HCT116 (cell line): ENCODE measurements around the gene UBTD1.

ENCODE experiments used
- FOSL1 ChIP-seq: IDR thresholded peaks from 2 replicates; pipeline ENCODE4 v1.6.1; 2012; ENCODE audit warnings: low read depth
- SIN3A ChIP-seq: IDR thresholded peaks from 2 replicates; pipeline ENCODE4 v1.6.1; 2012; ENCODE audit warnings: low read depth
- TF ChIP-seq, protein P1 (sequence below): IDR thresholded peaks from 2 replicates; pipeline ENCODE4 v1.6.1; 2012
- TF ChIP-seq, protein P2 (sequence below), 3 experiments: fragments of 200-600 bp in 1 of 3; sonication (generic) in 1 of 3; IDR thresholded peaks in 2 of 3; conservative IDR thresholded peaks in 1 of 3; 2 replicates each; pipeline ENCODE4 v1.5.1; 2012 to 2017; ENCODE audit warnings: low read depth in 2 of 3, low read length in 2 of 3, antibody characterized with exemption in 1 of 3, borderline replicate concordance in 1 of 3, control low read depth in 1 of 3, mild to moderate bottlenecking in 1 of 3, mixed read lengths in 1 of 3, mixed run types in 1 of 3, moderate library complexity in 1 of 3; ENCODE audit not compliant: insufficient read depth in 1 of 3

DNA sequence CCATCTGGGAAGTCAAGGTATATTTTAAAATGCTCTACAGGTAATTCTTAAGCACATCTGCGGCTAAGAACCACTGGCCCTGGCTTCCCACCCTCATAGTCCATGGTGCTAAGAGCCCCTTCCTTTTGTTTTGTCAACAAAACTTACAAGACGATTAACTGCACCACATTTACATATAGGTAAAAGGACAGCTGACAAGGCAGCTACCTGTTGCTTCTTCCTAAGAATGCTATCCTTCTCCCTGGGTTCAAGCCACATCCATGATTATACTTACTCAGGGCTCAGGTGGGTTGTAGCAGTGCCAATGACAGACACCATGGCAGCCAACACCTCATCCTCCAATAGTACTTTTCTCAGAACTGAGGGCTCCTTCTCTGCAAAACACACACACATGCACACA lies 36.4 kb upstream of the UBTD1 start:
- TF ChIP-seq, protein P1, sequence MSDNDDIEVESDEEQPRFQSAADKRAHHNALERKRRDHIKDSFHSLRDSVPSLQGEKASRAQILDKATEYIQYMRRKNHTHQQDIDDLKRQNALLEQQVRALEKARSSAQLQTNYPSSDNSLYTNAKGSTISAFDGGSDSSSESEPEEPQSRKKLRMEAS, result no peak
- TF ChIP-seq FOSL1 (no peak), SIN3A (no peak)
- TF ChIP-seq, protein P2, sequence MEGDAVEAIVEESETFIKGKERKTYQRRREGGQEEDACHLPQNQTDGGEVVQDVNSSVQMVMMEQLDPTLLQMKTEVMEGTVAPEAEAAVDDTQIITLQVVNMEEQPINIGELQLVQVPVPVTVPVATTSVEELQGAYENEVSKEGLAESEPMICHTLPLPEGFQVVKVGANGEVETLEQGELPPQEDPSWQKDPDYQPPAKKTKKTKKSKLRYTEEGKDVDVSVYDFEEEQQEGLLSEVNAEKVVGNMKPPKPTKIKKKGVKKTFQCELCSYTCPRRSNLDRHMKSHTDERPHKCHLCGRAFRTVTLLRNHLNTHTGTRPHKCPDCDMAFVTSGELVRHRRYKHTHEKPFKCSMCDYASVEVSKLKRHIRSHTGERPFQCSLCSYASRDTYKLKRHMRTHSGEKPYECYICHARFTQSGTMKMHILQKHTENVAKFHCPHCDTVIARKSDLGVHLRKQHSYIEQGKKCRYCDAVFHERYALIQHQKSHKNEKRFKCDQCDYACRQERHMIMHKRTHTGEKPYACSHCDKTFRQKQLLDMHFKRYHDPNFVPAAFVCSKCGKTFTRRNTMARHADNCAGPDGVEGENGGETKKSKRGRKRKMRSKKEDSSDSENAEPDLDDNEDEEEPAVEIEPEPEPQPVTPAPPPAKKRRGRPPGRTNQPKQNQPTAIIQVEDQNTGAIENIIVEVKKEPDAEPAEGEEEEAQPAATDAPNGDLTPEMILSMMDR (IDR thresholded peaks at IDR 0.05 in 2 of 3, conservative IDR thresholded peaks at IDR 0.05 in 1 of 3; ENCODE audit: borderline replicate concordance in 1 of 3, insufficient read depth in 1 of 3, low read depth in 2 of 3, low read length in 2 of 3), result no peak
